Measurements from ENCODE around the gene DDR2. TPM values are rescaled to one million over a fixed set of nuclear protein-coding genes. Genes with fewer than 3 reads are reported as not detected.

The DDR2 gene
- polyA plus RNA-seq, 1 donor from 2014 or later = 0.69 TPM

GRCh38 chr1:162706606-162707005, 74.3 kb downstream of the DDR2 start:
- Histone ChIP-seq H4K20me1 (ENCODE audit: insufficient read depth) (no peaks in the 10 kb centered on the region), H3K27ac (ENCODE audit: low read length) (no peak overlapping the region), H3K79me2 (replicated peaks; ENCODE audit: insufficient read depth, low read length) (no peaks in the 10 kb centered on the region), H3K9ac (ENCODE audit: low read length) (no peak overlapping the region), H2AFZ (ENCODE audit: low read depth, low read length) (no peak overlapping the region), H3K4me3 (ENCODE audit: low read length) (no peak overlapping the region), H3K36me3 (ENCODE audit: insufficient read depth, low read length) (no peaks in the 10 kb centered on the region), H3K4me2 (ENCODE audit: low read length) (no peak overlapping the region), H3K9me2 (ENCODE audit: insufficient read depth, low read length) (no peaks in the 10 kb centered on the region), H3K27me3 (ENCODE audit: insufficient read depth, low read depth, low read length) (no peaks in the 10 kb centered on the region), H3K9me3 (ENCODE audit: low read length) (no peaks in the 10 kb centered on the region), H3F3A (ENCODE audit: insufficient read depth, low read length, poor library complexity, severe bottlenecking) (no peaks in the 10 kb centered on the region)
- TF ChIP-seq MXI1 (conservative IDR thresholded peaks at IDR 0.05; ENCODE audit: poor library complexity, severe bottlenecking) = no peak
- no peak for TF ChIP-seq REST (IDR thresholded peaks at IDR 0.05; ENCODE audit: borderline replicate concordance)
- TF ChIP-seq EZH2 (IDR thresholded peaks at IDR 0.05; ENCODE audit: borderline replicate concordance, insufficient read depth, low read length, poor library complexity, severe bottlenecking) = no peak
- TF ChIP-seq CTCF (IDR thresholded peaks at IDR 0.05; ENCODE audit: poor library complexity, severe bottlenecking) = no peak
- TF ChIP-seq TAF1 (IDR thresholded peaks at IDR 0.05; ENCODE audit: low read depth) = no peak
- TF ChIP-seq RAD21 (conservative IDR thresholded peaks at IDR 0.05) = no peak
- no peak for TF ChIP-seq SMC3 (conservative IDR thresholded peaks at IDR 0.05; ENCODE audit: poor library complexity)
- no peak for TF ChIP-seq POLR2AphosphoS5 (IDR thresholded peaks at IDR 0.05)
- TF ChIP-seq EP300 (conservative IDR thresholded peaks at IDR 0.05; ENCODE audit: poor library complexity, severe bottlenecking) = no peak

GRCh38 chr1:162708286-162708685, 76.0 kb downstream of the DDR2 start:
- H3K79me2 ChIP-seq (replicated peaks; ENCODE audit: insufficient read depth, low read length) = no peaks in the 10 kb centered on the region
- H4K20me1 ChIP-seq (ENCODE audit: insufficient read depth) = no peaks in the 10 kb centered on the region
- H3F3A ChIP-seq (ENCODE audit: insufficient read depth, low read length, poor library complexity, severe bottlenecking) = no peaks in the 10 kb centered on the region
- H3K4me3 ChIP-seq (ENCODE audit: low read length) = no peak overlapping the region
- no peak for TF ChIP-seq EZH2 (IDR thresholded peaks at IDR 0.05; ENCODE audit: borderline replicate concordance, insufficient read depth, low read length, poor library complexity, severe bottlenecking)
- no peak for TF ChIP-seq POLR2AphosphoS5 (IDR thresholded peaks at IDR 0.05)
- no peak for TF ChIP-seq RAD21 (conservative IDR thresholded peaks at IDR 0.05)
- no peak for TF ChIP-seq TAF1 (IDR thresholded peaks at IDR 0.05; ENCODE audit: low read depth)
- no peak for TF ChIP-seq REST (IDR thresholded peaks at IDR 0.05; ENCODE audit: borderline replicate concordance)
- TF ChIP-seq MXI1 (conservative IDR thresholded peaks at IDR 0.05; ENCODE audit: poor library complexity, severe bottlenecking) = no peak
- no peak for TF ChIP-seq SMC3 (conservative IDR thresholded peaks at IDR 0.05; ENCODE audit: poor library complexity)
- TF ChIP-seq CTCF (IDR thresholded peaks at IDR 0.05; ENCODE audit: poor library complexity, severe bottlenecking) = no peak
- no peak for TF ChIP-seq EP300 (conservative IDR thresholded peaks at IDR 0.05; ENCODE audit: poor library complexity, severe bottlenecking)
- no peak overlapping the region for H3K4me2 ChIP-seq (ENCODE audit: low read length)
- H3K36me3 ChIP-seq (ENCODE audit: insufficient read depth, low read length) = no peaks in the 10 kb centered on the region
- H3K9me3 ChIP-seq (ENCODE audit: low read length) = no peaks in the 10 kb centered on the region
- H3K9me2 ChIP-seq (ENCODE audit: insufficient read depth, low read length) = no peaks in the 10 kb centered on the region
- H2AFZ ChIP-seq (ENCODE audit: low read depth, low read length) = no peak overlapping the region
- no peaks in the 10 kb centered on the region for H3K27me3 ChIP-seq (ENCODE audit: insufficient read depth, low read depth, low read length)
- H3K27ac ChIP-seq (ENCODE audit: low read length) = no peak overlapping the region
- H3K9ac ChIP-seq (ENCODE audit: low read length) = no peak overlapping the region
